ENCODE data around the gene PDE6G. TPM values are rescaled to one million over a fixed set of nuclear protein-coding genes. Genes with fewer than 3 reads are reported as not detected.

Gene PDE6G
- total RNA-seq, 1 experiment from 2014 or later, result 22.7 TPM

DNA sequence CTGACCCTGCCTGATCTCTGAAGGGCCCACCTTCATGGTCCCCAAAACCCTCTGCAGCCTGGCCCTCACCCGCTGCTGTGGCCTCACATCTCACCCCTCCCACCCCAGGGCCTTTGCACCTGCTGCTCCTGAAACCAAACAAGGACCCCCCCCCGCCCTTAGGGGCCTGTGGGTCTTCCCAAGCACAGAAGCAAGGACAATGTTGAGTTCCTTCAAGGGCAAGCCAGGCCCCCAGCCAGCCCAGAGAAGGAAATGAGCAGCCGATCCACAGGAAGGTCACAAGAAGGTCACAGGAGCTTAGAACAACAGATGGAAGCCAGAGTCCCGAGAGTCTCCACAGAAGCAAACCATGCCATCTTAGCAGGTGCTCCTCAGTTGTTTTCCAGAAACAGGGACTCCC lies 493 bp upstream of the PDE6G start:
- peak; percentile 37 for DNase-seq

GRCh38 chr17:81655378-81656117 lies 794 bp downstream of the PDE6G start:
- DNase-seq, result peak; percentile 72

More for the DNA sequence above, 493 bp upstream of the PDE6G start:
- H3K4me3 ChIP-seq (ENCODE audit: insufficient read depth, low read depth, low read length), result no peak overlapping the region
- no peaks in the 10 kb centered on the region for H3K36me3 ChIP-seq (replicated peaks; ENCODE audit: control insufficient read depth, insufficient read depth, low read length)
- H3K27me3 ChIP-seq (ENCODE audit: control insufficient read depth, insufficient read depth, low read length), result no peaks in the 10 kb centered on the region

GRCh38 chr17:81652906-81653771 lies 3.2 kb downstream of the PDE6G start:
- DNase-seq, result peak; percentile 94
- peaks cover 9% of the 10 kb centered on the region for H3K27me3 ChIP-seq (ENCODE audit: control insufficient read depth, insufficient read depth, low read length)
- peak overlapping the region; percentile 25 for H3K4me3 ChIP-seq (ENCODE audit: insufficient read depth, low read depth, low read length)
- no peaks in the 10 kb centered on the region for H3K36me3 ChIP-seq (replicated peaks; ENCODE audit: control insufficient read depth, insufficient read depth, low read length)

More at GRCh38 chr17:81655378-81656117, 794 bp downstream of the PDE6G start:
- no peak overlapping the region for H3K4me3 ChIP-seq (ENCODE audit: insufficient read depth, low read depth, low read length)
- no peaks in the 10 kb centered on the region for H3K27me3 ChIP-seq (ENCODE audit: control insufficient read depth, insufficient read depth, low read length)
- H3K36me3 ChIP-seq (replicated peaks; ENCODE audit: control insufficient read depth, insufficient read depth, low read length), result no peaks in the 10 kb centered on the region

DNA sequence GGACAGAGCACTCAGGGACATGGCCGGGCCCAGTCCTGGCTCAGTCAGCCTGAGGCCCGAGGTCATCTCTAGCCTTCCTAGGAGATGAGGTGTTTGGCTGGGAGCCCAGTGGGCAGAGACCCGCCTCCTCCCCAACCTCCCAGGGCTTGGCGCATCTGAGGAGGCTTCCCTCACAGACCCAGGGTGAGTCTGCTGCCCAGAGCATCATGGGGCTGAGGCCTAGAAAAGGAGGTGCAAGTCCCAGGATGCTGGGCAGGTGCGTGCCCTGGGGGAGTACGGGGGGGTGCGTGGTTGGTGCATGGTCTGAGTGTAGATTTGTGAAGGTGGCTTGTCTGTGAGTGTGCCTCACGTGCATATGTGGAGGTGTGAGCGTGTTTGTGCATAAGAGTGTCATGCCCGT lies 4.7 kb downstream of the PDE6G start:
- peak; percentile 52 for DNase-seq
- H3K4me3 ChIP-seq (ENCODE audit: insufficient read depth, low read depth, low read length), result no peak overlapping the region
- no peaks in the 10 kb centered on the region for H3K36me3 ChIP-seq (replicated peaks; ENCODE audit: control insufficient read depth, insufficient read depth, low read length)
- peaks cover 20% of the 10 kb centered on the region for H3K27me3 ChIP-seq (ENCODE audit: control insufficient read depth, insufficient read depth, low read length)

- Histone ChIP-seq H3K4me3 (ENCODE audit: insufficient read depth, low read depth, low read length) (no peak overlapping the region), H3K36me3 (replicated peaks; ENCODE audit: control insufficient read depth, insufficient read depth, low read length) (no peaks in the 10 kb centered on the region), H3K27me3 (ENCODE audit: control insufficient read depth, insufficient read depth, low read length) (peaks cover 20% of the 10 kb centered on the region)
- DNase-seq, result no peak
These were observed 5.4 kb downstream of the PDE6G start for GRCh38 chr17:81650951-81651350.

GRCh38 chr17:81648707-81649085 lies 7.6 kb downstream of the PDE6G start:
- Histone ChIP-seq H3K27me3 (ENCODE audit: control insufficient read depth, insufficient read depth, low read length) (peaks cover 20% of the 10 kb centered on the region), H3K36me3 (replicated peaks; ENCODE audit: control insufficient read depth, insufficient read depth, low read length) (no peaks in the 10 kb centered on the region), H3K4me3 (ENCODE audit: insufficient read depth, low read depth, low read length) (peak overlapping the region; percentile 31; the same call in 1 of the 2 replicates)
- DNase-seq, result peak; percentile 57

DNA sequence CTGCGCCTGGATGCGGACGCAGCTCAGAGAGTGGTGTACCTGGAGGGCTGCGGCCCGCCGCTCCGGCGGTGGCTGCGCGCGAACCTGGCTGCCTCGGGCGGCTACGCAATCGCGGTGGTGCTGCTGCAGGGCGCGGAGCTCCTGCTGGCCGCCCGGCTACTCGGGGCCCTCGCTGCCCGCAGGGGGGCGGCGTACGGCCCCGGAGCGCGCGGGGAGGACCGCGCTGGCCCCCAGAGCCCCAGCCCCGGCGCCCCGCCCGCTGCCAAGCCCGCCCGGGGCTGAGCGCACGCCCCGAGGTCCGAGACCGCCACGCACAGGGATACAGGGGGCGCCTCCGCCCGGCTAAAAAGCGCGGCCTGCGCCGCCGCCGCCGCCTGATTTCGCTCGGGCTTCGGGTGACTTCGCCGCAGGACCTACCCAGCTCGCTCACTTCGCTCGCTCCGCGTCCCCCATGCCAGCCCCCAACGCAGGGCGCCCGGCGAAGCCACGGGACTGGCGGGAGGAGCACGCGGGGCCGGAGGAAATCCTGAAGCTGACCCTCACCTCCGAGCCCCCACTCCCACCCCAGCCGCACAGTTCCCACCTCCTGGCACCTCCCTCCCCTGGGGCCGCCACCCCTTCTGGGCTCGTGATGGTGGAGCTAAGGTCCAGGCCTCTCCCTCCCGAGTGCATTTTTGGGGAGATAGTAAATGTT lies 8.2 kb downstream of the PDE6G start:
- peak; percentile 81 for DNase-seq
- no peaks in the 10 kb centered on the region for H3K36me3 ChIP-seq (replicated peaks; ENCODE audit: control insufficient read depth, insufficient read depth, low read length)
- peaks cover 20% of the 10 kb centered on the region for H3K27me3 ChIP-seq (ENCODE audit: control insufficient read depth, insufficient read depth, low read length)
- H3K4me3 ChIP-seq (ENCODE audit: insufficient read depth, low read depth, low read length), result peak overlapping the region; percentile 31

DNA sequence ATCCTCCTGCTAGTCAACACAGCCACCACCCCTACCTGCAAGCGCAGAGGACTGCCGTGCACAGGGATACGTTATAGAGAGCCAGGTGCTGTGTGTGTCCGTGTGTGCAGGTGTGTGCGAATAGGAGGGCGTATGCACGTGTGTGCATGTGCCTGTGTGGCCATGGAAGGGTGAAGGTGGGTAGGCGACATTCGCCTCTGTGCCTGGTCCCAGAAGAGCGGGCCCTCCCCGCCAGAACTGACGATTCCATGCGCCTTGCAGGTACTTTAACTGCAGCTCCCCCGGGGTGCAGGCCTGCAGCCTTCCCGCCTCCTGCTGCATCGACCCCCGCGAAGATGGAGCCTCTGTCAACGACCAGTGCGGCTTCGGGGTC lies 8.7 kb downstream of the PDE6G start:
- no peak for DNase-seq
- Histone ChIP-seq H3K36me3 (replicated peaks; ENCODE audit: control insufficient read depth, insufficient read depth, low read length) (no peaks in the 10 kb centered on the region), H3K4me3 (ENCODE audit: insufficient read depth, low read depth, low read length) (peak overlapping the region; percentile 31; the same call in 1 of the 2 replicates), H3K27me3 (ENCODE audit: control insufficient read depth, insufficient read depth, low read length) (peaks cover 20% of the 10 kb centered on the region)

GRCh38 chr17:81646869-81647600 lies 9.3 kb downstream of the PDE6G start:
- no peak overlapping the region; the same call in 1 of the 2 replicates for H3K4me3 ChIP-seq (ENCODE audit: insufficient read depth, low read depth, low read length)

GRCh38 chr17:81644976-81645952 lies 11.1 kb downstream of the PDE6G start:
- Histone ChIP-seq H3K36me3 (replicated peaks; ENCODE audit: control insufficient read depth, insufficient read depth, low read length) (no peaks in the 10 kb centered on the region), H3K27me3 (ENCODE audit: control insufficient read depth, insufficient read depth, low read length) (peaks cover 20% of the 10 kb centered on the region), H3K4me3 (ENCODE audit: insufficient read depth, low read depth, low read length) (no peak overlapping the region)
- peak; percentile 57 for DNase-seq

More at GRCh38 chr17:81646869-81647600, 9.3 kb downstream of the PDE6G start:
- no peaks in the 10 kb centered on the region for H3K36me3 ChIP-seq (replicated peaks; ENCODE audit: control insufficient read depth, insufficient read depth, low read length)
- peaks cover 20% of the 10 kb centered on the region for H3K27me3 ChIP-seq (ENCODE audit: control insufficient read depth, insufficient read depth, low read length)
- DNase-seq, result peak; percentile 64

DNA sequence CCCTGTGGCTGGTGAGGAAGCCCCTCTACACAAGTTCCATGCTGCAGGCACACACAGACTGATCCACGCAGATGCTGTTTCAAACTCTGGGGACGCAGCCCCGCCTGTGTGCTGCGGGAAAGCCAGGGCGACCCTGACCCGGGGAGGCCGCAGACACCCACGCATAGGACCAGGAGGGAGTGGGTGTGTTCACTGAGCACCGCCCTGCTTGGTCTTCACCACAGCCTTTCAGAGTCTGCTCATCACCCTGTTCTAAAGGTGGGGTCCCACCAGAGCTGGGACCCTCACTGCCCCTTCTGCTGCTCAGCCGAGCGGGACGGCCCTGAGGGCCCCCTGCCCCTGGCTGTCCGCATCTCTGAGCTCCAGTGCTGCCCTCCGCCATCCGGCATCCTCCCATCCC lies 11.8 kb downstream of the PDE6G start:
- Histone ChIP-seq H3K36me3 (replicated peaks; ENCODE audit: control insufficient read depth, insufficient read depth, low read length) (no peaks in the 10 kb centered on the region), H3K27me3 (ENCODE audit: control insufficient read depth, insufficient read depth, low read length) (peaks cover 20% of the 10 kb centered on the region), H3K4me3 (ENCODE audit: insufficient read depth, low read depth, low read length) (no peak overlapping the region)
- peak; percentile 59 for DNase-seq

DNA sequence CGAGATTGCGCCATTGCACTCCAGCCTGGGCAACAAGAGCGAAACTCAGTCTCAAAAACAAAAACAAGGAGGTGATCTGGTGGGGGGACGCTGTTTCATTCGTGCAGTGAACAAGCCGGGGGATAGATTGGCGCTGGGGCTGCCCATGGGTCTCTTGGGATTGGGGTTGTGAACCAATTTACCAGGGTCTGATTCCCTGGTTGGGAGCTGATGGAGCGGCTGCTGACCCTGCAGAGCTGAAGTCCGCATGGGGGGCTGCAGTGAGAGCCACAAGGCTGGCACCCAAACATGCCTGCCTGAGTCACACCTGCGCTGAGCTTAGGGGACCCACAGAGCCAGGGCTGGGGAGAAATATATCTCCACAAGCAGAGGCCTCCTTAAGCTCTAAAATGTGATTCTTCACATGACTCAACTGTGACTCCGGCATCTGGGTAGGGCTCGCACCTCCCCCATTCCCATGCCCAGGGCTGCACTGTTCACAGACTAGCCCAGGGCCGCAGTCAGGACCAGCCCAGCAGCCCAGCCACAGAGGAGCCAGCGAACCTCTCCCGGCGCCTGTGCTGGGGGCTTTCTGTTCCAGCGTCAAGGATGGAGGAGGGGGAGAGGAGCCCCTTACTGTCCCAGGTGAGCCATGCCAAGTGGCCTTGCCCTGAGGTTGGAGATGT lies 14.4 kb downstream of the PDE6G start:
- peak; percentile 68 for DNase-seq
- no peaks in the 10 kb centered on the region for H3K36me3 ChIP-seq (replicated peaks; ENCODE audit: control insufficient read depth, insufficient read depth, low read length)
- no peak overlapping the region for H3K4me3 ChIP-seq (ENCODE audit: insufficient read depth, low read depth, low read length)
- peaks cover 1% of the 10 kb centered on the region for H3K27me3 ChIP-seq (ENCODE audit: control insufficient read depth, insufficient read depth, low read length)

DNA sequence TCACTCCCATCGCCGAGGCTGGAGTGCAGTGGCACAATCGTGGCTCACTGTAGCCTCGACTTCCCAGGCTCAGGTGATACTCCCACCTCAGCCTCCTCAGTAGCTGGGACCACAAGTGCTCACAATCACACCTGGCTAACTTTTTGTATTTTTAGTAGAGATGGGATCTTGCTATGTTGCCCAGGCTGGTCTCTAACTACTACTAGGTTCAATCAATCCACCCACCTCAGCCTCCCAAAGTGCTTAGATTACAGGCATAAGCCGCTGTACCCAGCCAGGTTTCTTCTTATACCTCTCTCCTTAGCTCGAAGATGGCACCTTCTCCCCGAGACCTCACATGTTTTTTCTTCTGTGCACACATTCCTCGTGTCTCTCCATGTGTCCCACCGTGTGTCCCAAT lies 16.3 kb downstream of the PDE6G start:
- no peak for DNase-seq
- Histone ChIP-seq H3K27me3 (ENCODE audit: control insufficient read depth, insufficient read depth, low read length) (no peaks in the 10 kb centered on the region), H3K36me3 (replicated peaks; ENCODE audit: control insufficient read depth, insufficient read depth, low read length) (no peaks in the 10 kb centered on the region; the same call in 1 of the 2 replicates), H3K4me3 (ENCODE audit: insufficient read depth, low read depth, low read length) (no peak overlapping the region)

Measured in H7 (cell line).